ENCODE data around the gene HUS1.
A peak's percentile ranks its signal among the peaks of the same experiment; 100 is the strongest.
"Not testable (repeated sequence)": the region's sequence is repeated elsewhere in the genome, so short reads cannot be mapped to it uniquely, and the experiment has no call there.

Gene HUS1

DNA sequence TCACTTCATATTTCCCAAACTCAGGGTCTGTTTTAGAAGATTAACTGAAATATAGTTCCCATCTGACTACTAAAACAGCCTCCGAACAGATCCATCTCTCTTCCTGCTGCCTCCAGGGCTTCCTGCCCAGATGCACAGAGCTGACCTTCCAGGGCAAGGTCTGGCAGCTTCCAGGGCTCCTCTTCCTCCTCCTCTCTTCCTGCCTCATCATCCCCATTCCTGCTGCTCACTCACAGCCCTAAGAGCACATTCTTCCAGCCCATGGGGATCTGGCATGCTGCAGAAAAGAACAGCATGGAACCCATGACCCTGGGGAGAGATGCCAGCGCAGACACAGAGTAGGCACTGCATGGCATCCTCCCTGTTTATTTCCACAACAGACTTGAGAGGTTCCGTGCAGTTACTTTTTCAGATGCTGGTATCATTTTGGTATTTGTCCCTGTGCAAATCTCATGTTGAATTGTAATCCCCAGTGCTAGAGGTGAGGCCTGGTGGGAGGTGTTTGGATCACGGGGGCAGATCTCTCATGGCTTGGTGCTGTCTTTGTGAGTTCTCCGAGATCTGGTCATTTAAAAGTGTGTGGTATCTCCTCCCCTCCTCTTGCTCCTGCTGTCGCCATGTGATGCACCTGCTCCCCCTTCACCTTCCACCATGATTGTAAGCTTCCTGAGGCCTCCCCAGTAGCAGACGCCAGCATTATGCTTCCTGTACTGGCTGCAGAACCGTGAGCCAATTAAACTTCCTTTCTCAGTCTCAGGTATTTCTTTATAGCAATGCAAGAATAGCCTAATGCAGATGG lies 35.5 kb downstream of the HUS1 start:
- Histone ChIP-seq H3K27me3 (replicated peaks; ENCODE audit: control insufficient read depth, insufficient read depth, low read length) (no peaks in the 10 kb centered on the region), H3K9me3 (ENCODE audit: control insufficient read depth, low read length) (no peaks in the 10 kb centered on the region), H3K36me3 (ENCODE audit: control insufficient read depth, insufficient read depth, low read length, severe bottlenecking) (no peaks in the 10 kb centered on the region), H3K4me1 (ENCODE audit: control insufficient read depth, insufficient read depth, low read length) (peaks cover 29% of the 10 kb centered on the region), H3K4me3 (ENCODE audit: low read length) (no peak overlapping the region), H3K9ac (ENCODE audit: low read length) (no peak overlapping the region)
- DNase-seq (ENCODE audit: low read depth), result no peak

GRCh38 chr7:47942651-47943050 lies 36.8 kb downstream of the HUS1 start:
- H3K4me3 ChIP-seq (ENCODE audit: low read length); H3K27me3 ChIP-seq (replicated peaks; ENCODE audit: control insufficient read depth, insufficient read depth, low read length); H3K36me3 ChIP-seq (ENCODE audit: control insufficient read depth, insufficient read depth, low read length, severe bottlenecking); H3K9me3 ChIP-seq (ENCODE audit: control insufficient read depth, low read length); H3K9ac ChIP-seq (ENCODE audit: low read length); DNase-seq (ENCODE audit: low read depth): not testable (repeated sequence)
- H3K4me1 ChIP-seq (ENCODE audit: control insufficient read depth, insufficient read depth, low read length), result peaks cover 29% of the 10 kb centered on the region

DNA sequence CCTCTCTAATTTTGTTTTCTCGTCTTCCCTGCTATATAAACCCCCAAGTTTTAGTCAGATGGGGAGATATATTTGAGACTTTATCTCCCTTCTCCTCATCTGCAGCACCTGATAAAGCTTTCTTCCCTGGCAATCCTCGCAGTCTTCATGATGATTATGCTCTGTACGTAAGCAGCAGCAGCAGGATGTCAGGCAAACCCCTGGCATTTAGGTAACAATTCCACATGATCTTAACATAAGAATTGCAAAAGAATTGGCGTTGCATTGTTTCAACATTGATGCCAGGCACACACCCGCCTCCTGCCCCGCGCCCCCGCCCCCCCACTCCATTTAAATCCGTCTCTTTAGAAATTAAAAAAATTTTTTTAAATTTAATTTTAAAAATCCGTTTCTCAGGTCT lies 37.3 kb downstream of the HUS1 start:
- H3K9me3 ChIP-seq (ENCODE audit: control insufficient read depth, low read length), result no peaks in the 10 kb centered on the region
- H3K9ac ChIP-seq (ENCODE audit: low read length), result peak overlapping the region; percentile 79
- DNase-seq (ENCODE audit: low read depth), result no peak
- H3K27me3 ChIP-seq (replicated peaks; ENCODE audit: control insufficient read depth, insufficient read depth, low read length), result no peaks in the 10 kb centered on the region
- peak overlapping the region; percentile 46 for H3K4me3 ChIP-seq (ENCODE audit: low read length)
- peaks cover 29% of the 10 kb centered on the region for H3K4me1 ChIP-seq (ENCODE audit: control insufficient read depth, insufficient read depth, low read length)
- H3K36me3 ChIP-seq (ENCODE audit: control insufficient read depth, insufficient read depth, low read length, severe bottlenecking), result no peaks in the 10 kb centered on the region

GRCh38 chr7:47941136-47941844 lies 38.1 kb downstream of the HUS1 start:
- Histone ChIP-seq H3K9ac (ENCODE audit: low read length) (peak overlapping the region; percentile 79), H3K4me1 (ENCODE audit: control insufficient read depth, insufficient read depth, low read length) (peaks cover 29% of the 10 kb centered on the region), H3K4me3 (ENCODE audit: low read length) (peak overlapping the region; percentile 46), H3K27me3 (replicated peaks; ENCODE audit: control insufficient read depth, insufficient read depth, low read length) (no peaks in the 10 kb centered on the region), H3K9me3 (ENCODE audit: control insufficient read depth, low read length) (no peaks in the 10 kb centered on the region), H3K36me3 (ENCODE audit: control insufficient read depth, insufficient read depth, low read length, severe bottlenecking) (no peaks in the 10 kb centered on the region)
- DNase-seq (ENCODE audit: low read depth), result peak; percentile 82

GRCh38 chr7:47940088-47941013 lies 39.1 kb downstream of the HUS1 start:
- H3K4me1 ChIP-seq (ENCODE audit: control insufficient read depth, insufficient read depth, low read length), result peaks cover 29% of the 10 kb centered on the region
- peak; percentile 52 for DNase-seq (ENCODE audit: low read depth)
- no peak overlapping the region for H3K4me3 ChIP-seq (ENCODE audit: low read length)
- H3K36me3 ChIP-seq (ENCODE audit: control insufficient read depth, insufficient read depth, low read length, severe bottlenecking), result no peaks in the 10 kb centered on the region
- peak overlapping the region; percentile 68 for H3K9ac ChIP-seq (ENCODE audit: low read length)
- no peaks in the 10 kb centered on the region for H3K9me3 ChIP-seq (ENCODE audit: control insufficient read depth, low read length)
- H3K27me3 ChIP-seq (replicated peaks; ENCODE audit: control insufficient read depth, insufficient read depth, low read length), result no peaks in the 10 kb centered on the region

- no peaks in the 10 kb centered on the region for H3K9me3 ChIP-seq (ENCODE audit: control insufficient read depth, low read length)
- H3K4me3 ChIP-seq (ENCODE audit: low read length), result no peak overlapping the region
- no peaks in the 10 kb centered on the region for H3K27me3 ChIP-seq (replicated peaks; ENCODE audit: control insufficient read depth, insufficient read depth, low read length)
- no peak overlapping the region for H3K9ac ChIP-seq (ENCODE audit: low read length)
- no peaks in the 10 kb centered on the region for H3K36me3 ChIP-seq (ENCODE audit: control insufficient read depth, insufficient read depth, low read length, severe bottlenecking)
- no peak for DNase-seq (ENCODE audit: low read depth)
- peaks cover 29% of the 10 kb centered on the region for H3K4me1 ChIP-seq (ENCODE audit: control insufficient read depth, insufficient read depth, low read length)
These were observed 39.9 kb downstream of the HUS1 start for GRCh38 chr7:47939425-47940036.

GRCh38 chr7:47938574-47939165 lies 40.7 kb downstream of the HUS1 start:
- no peaks in the 10 kb centered on the region for H3K27me3 ChIP-seq (replicated peaks; ENCODE audit: control insufficient read depth, insufficient read depth, low read length)
- DNase-seq (ENCODE audit: low read depth), result no peak
- peaks cover 26% of the 10 kb centered on the region for H3K4me1 ChIP-seq (ENCODE audit: control insufficient read depth, insufficient read depth, low read length)
- H3K4me3 ChIP-seq (ENCODE audit: low read length), result no peak overlapping the region
- H3K9me3 ChIP-seq (ENCODE audit: control insufficient read depth, low read length), result no peaks in the 10 kb centered on the region
- no peaks in the 10 kb centered on the region for H3K36me3 ChIP-seq (ENCODE audit: control insufficient read depth, insufficient read depth, low read length, severe bottlenecking)
- no peak overlapping the region for H3K9ac ChIP-seq (ENCODE audit: low read length)

GRCh38 chr7:47937711-47938573 lies 41.5 kb downstream of the HUS1 start:
- no peak for DNase-seq (ENCODE audit: low read depth)
- Histone ChIP-seq H3K4me1 (ENCODE audit: control insufficient read depth, insufficient read depth, low read length) (peaks cover 21% of the 10 kb centered on the region), H3K36me3 (ENCODE audit: control insufficient read depth, insufficient read depth, low read length, severe bottlenecking) (no peaks in the 10 kb centered on the region), H3K27me3 (replicated peaks; ENCODE audit: control insufficient read depth, insufficient read depth, low read length) (no peaks in the 10 kb centered on the region), H3K4me3 (ENCODE audit: low read length) (no peak overlapping the region), H3K9ac (ENCODE audit: low read length) (no peak overlapping the region), H3K9me3 (ENCODE audit: control insufficient read depth, low read length) (no peaks in the 10 kb centered on the region)

DNA sequence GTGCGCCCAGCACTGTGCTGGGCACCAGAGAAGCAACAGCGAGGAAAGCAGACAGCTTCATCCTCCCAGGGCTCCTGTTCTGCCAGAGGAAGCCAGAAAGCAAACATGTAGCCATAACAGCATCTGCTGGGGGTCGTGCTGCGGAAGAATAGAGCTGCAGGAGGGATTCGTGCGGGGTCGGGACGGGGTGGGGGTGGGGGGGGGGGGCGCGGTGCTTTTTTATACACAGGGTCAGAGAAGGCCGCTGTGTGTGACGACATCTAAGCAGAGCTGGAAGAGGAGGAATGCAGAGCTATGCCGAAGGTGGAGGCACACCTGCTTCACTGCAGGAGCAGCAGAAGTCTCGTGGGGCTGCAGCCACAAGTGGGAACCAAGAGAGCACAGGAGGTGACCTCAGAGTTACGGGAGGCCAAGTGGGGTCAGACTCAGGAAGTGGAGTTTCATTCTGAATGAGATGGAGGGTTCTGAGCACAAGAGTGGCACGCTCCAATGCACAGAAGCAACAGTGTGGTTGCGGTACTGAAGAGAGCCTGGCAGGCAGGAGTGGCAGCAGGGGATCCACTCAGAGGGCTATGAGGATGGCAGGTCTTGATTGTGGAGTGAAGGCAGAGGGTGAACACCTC lies 42.2 kb downstream of the HUS1 start:
- H3K4me3 ChIP-seq (ENCODE audit: low read length), result no peak overlapping the region
- no peak for DNase-seq (ENCODE audit: low read depth)
- H3K27me3 ChIP-seq (replicated peaks; ENCODE audit: control insufficient read depth, insufficient read depth, low read length), result no peaks in the 10 kb centered on the region
- no peaks in the 10 kb centered on the region for H3K9me3 ChIP-seq (ENCODE audit: control insufficient read depth, low read length)
- H3K36me3 ChIP-seq (ENCODE audit: control insufficient read depth, insufficient read depth, low read length, severe bottlenecking), result no peaks in the 10 kb centered on the region
- H3K4me1 ChIP-seq (ENCODE audit: control insufficient read depth, insufficient read depth, low read length), result peaks cover 25% of the 10 kb centered on the region
- H3K9ac ChIP-seq (ENCODE audit: low read length), result no peak overlapping the region

All from adipocyte (in vitro differentiated cells).